ENCODE measurements around the gene DHDDS. TPM values are rescaled to one million over a fixed set of nuclear protein-coding genes. Genes with fewer than 3 reads are reported as not detected.
"Not testable (repeated sequence)": the region's sequence is repeated elsewhere in the genome, so short reads cannot be mapped to it uniquely, and the experiment has no call there.

The DHDDS gene
- total RNA-seq, result 23.7 TPM
- long read RNA-seq, transcript DHDDS-201 (9 exons, 1,403 nt), result major isoform, 9 of 29 reads
- long read RNA-seq, partial matches to known transcripts, result 10 of 29 reads
- long read RNA-seq, other reads (novel, unspliced or antisense), result 6 of 29 reads

GRCh38 chr1:26431979-26432695 is at the start of gene DHDDS:
DHDDS (plus strand) TSS chr1:26432321; CDS start chr1:26432946, 625 bp downstream.
- intact Hi-C loops (cut with DNase I), result no loop called here
- DNase-seq (peak; percentile 99), ATAC-seq (ENCODE audit: poor library complexity) (peak; percentile 100)

DNA sequence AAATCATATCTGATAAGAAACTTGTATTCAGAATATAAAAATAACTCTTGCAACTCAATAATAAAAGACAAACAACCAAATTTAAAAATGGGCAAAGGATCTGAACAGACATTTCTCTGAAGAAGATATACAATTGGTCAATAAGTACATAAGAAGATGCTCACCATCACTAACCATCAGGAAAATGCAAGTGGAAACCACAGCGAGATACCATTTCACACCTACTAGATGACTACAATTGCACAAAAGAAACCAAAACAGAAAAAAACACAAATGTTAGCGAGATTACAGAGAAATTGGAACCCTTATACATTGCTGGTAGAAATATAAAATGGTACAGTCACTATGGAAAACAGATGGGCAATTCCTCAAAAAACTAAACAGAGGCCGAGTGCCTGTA is 48.0 kb upstream of the DHDDS start:
- DNase-seq (no peak), ATAC-seq (ENCODE audit: poor library complexity) (no peak)
- intact Hi-C loops (cut with DNase I), result no loop called here

- DNase-seq; ATAC-seq (ENCODE audit: poor library complexity); intact Hi-C loops (cut with DNase I): not testable (repeated sequence)
Observed at GRCh38 chr1:26385063-26385462, 47.1 kb upstream of the DHDDS start.

GRCh38 chr1:26387447-26387846 is 44.7 kb upstream of the DHDDS start:
- ATAC-seq (ENCODE audit: poor library complexity), result no peak
- intact Hi-C loops (cut with DNase I), result no loop called here
- no peak for DNase-seq

GRCh38 chr1:26388791-26389445 is 43.2 kb upstream of the DHDDS start:
- DNase-seq, result no peak
- intact Hi-C loops (cut with DNase I), result no loop called here
- no peak for ATAC-seq (ENCODE audit: poor library complexity)

DNA sequence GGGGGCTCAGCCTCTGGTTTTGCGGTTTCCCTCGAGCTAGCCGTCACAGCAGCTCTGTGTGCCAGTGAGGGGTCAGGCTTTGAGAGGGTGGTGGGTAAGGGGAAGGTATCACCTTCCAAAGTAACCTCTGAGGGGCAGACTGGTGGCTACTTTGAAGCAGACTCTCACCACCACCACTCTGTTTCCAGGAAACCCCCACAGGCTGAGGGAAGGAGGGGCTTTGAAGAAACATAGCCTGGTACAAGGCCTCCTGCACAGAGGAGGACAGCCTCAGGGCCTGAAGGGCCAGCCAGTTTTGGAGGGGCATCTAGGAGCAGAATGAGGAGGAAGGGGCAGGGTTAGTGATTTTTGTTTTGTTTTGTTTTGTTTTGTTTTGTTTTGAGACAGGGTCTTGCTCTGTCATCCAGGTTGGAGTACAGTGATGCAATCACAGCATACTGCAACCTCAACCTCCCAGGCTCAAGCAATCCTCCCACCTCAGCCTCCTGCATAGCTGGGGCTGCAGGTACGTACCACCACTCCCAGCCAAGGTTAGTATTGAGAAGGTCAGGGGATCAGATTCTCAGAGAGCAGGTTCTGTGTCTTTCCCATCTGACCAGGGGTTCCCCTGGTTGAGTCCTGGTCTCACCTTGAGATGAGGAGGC is 42.4 kb upstream of the DHDDS start:
- ATAC-seq (ENCODE audit: poor library complexity), result no peak
- intact Hi-C loops (cut with DNase I), result no loop called here
- no peak for DNase-seq

GRCh38 chr1:26391450-26391849 is 40.7 kb upstream of the DHDDS start:
- intact Hi-C loops (cut with DNase I), result no loop called here
- no peak for DNase-seq

GRCh38 chr1:26395754-26396153 is 36.4 kb upstream of the DHDDS start:
- intact Hi-C loops (cut with DNase I), result no loop called here
- DNase-seq, result no peak
- ATAC-seq (ENCODE audit: poor library complexity), result no peak

More at GRCh38 chr1:26391450-26391849, 40.7 kb upstream of the DHDDS start:
- no peak for ATAC-seq (ENCODE audit: poor library complexity)

GRCh38 chr1:26399034-26399433 is 33.1 kb upstream of the DHDDS start:
- intact Hi-C loops (cut with DNase I), result no loop called here
- no peak for ATAC-seq (ENCODE audit: poor library complexity)
- no peak for DNase-seq

- DNase-seq (no peak), ATAC-seq (ENCODE audit: poor library complexity) (no peak)
- intact Hi-C loops (cut with DNase I), result no loop called here
Observed at GRCh38 chr1:26401891-26402290, 30.2 kb upstream of the DHDDS start.

GRCh38 chr1:26403656-26404055 is 28.5 kb upstream of the DHDDS start:
- intact Hi-C loops (cut with DNase I), result no loop called here
- no peak for ATAC-seq (ENCODE audit: poor library complexity)
- DNase-seq, result no peak

- ATAC-seq (ENCODE audit: poor library complexity) (no peak), DNase-seq (no peak)
- intact Hi-C loops (cut with DNase I), result no loop called here
Observed at GRCh38 chr1:26404641-26405040, 27.5 kb upstream of the DHDDS start.

DNA sequence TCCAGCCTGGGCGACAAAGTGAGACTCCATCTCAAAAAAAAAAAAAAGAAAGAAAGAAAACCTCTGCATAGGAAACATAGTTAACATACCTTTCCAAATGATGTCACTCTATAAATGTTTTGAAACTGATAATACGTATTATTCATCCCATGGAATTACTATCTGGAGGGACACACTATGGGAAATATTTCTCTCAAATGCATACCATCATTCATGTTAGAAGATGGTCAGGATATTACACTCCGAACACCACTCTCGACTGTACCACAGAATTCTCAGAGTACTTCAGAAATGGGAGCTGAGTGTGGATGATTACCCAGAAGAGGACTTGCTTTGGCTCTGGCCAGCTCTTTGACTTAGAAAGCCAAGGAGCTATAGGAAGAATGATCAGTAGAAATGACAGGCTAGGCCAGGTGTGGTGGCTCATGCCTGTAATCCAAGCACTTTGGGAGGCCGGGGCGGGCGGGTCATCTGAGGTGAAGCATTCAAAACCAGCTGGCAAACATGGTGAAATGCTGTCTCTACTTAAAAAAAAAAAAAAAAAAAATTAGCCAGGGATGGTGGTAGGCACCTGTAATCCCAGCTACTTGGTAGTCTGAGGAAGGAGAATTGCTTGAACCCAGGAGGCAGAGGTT is 26.7 kb upstream of the DHDDS start:
- intact Hi-C loops (cut with DNase I), result no loop called here
- ATAC-seq (ENCODE audit: poor library complexity), result no peak
- DNase-seq, result no peak

GRCh38 chr1:26408604-26409003 is 23.5 kb upstream of the DHDDS start:
- intact Hi-C loops (cut with DNase I), result no loop called here
- ATAC-seq (ENCODE audit: poor library complexity), result peak; percentile 89
- peak; percentile 78 for DNase-seq

DNA sequence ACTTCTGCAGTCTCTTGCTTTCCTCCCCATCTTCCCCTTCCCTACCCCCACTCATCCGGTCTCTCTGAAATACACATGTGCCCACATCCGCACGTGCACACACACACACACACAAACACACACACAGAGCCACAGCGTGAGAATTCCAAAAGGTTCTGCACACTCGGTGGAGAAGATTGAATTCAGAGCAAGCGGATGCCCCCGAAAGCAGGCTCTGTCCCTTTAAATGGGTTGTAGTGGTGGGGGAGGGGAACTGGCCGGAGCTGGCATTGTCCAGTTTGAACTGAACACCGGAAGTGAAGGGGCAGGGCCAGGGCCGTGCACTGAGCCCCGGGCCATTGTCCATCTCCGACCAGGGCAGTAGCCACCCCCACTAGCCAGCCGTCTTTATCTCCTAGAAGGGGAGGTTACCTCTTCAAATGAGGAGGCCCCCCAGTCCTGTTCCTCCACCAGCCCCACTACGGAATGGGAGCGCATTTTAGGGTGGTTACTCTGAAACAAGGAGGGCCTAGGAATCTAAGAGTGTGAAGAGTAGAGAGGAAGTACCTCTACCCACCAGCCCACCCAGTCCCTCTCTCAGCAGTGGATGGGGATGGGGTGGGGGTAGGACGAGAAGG is 22.8 kb upstream of the DHDDS start:
- intact Hi-C loops (cut with DNase I), result no loop called here
- DNase-seq, result no peak
- ATAC-seq (ENCODE audit: poor library complexity), result no peak

DNA sequence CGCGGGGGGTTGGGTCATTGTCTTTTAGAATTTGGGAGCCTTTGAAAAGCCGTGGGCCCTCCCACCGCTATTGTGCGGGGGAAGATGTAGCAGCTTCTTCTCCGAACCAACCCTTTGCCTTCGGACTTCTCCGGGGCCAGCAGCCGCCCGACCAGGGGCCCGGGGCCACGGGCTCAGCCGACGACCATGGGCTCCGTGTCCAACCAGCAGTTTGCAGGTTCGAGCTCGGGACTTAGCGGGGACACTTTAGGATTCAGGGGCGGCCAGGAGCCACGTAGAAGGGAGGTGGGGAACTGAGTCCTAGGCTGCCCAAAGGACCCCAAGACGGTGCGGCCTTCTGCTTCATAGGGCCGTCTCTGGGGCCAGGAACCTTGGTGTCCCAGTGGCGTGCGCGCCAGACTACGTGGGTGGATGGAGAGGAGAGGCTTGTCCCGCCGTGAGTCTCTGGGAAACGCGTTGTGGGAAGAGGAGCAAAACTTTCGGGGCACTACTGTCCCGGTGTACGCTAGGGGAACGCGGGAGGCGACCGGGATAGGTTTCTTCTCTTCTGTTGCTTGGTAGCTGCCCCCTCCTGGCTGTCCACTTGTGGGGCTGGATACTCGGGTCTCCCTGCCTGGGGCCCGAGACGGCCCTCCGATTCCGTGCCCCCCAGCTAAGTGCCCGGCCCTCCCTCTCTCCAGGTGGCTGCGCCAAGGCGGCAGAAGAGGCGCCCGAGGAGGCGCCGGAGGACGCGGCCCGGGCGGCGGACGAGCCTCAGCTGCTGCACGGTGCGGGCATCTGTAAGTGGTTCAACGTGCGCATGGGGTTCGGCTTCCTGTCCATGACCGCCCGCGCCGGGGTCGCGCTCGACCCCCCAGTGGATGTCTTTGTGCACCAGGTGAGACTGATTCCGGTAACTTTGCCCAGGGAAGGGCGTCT is 21.2 kb upstream of the DHDDS start, which contains the start of gene LIN28A:
Gene LIN28A, plus strand, starts transcription at position 112 of the 918 bp plus-strand sequence. Its CDS starts 75 bp downstream, at position 187.
- no peak for DNase-seq
- intact Hi-C loops (cut with DNase I), result no loop called here
- ATAC-seq (ENCODE audit: poor library complexity), result no peak

- intact Hi-C loops (cut with DNase I), result no loop called here
- ATAC-seq (ENCODE audit: poor library complexity), result no peak
Observed at GRCh38 chr1:26411624-26412074, 20.5 kb upstream of the DHDDS start.

More at GRCh38 chr1:26411624-26412074, 20.5 kb upstream of the DHDDS start:
- DNase-seq, result no peak
